SK-N-SH (cell line): Measurements from ENCODE around the gene NPPB. TPM values are rescaled to one million over a fixed set of nuclear protein-coding genes. Genes with fewer than 3 reads are reported as not detected.

ENCODE experiments used
- CTCF ChIA-PET: fragments of 300-600, 350-600 bp; formaldehyde crosslinking; extraction: SDS; loops from one replicate; lab custom pipeline; 2021; lab: Yijun Ruan, JAX
- POLR2A ChIA-PET: fragments of 350-600 bp; sonication (Branson Sonifier 250); formaldehyde crosslinking; extraction: SDS; loops from one replicate; lab custom pipeline; 2020; ENCODE audit warnings: antibody characterized with exemption, inconsistent platforms; lab: Yijun Ruan, JAX
- DNase-seq: peaks from one replicate; pipeline ENCODE4 v3.0.0; 2012
- H2AFZ ChIP-seq: fragments of 200-600 bp; sonication (generic); 2 replicates; pipeline ENCODE4 v1.8.1; 2016; ENCODE audit warnings: antibody characterized with exemption, mild to moderate bottlenecking, low read depth
- H3F3A ChIP-seq: fragments of 200-600 bp; sonication (generic); replicated peaks from 2 replicates; pipeline ENCODE3; 2016; ENCODE audit warnings: antibody characterized with exemption, mild to moderate bottlenecking; ENCODE audit not compliant: insufficient read depth
- H3K27ac ChIP-seq, 2 experiments: fragments of 200-500 bp in 1 of 2; fragments of 200-600 bp in 1 of 2; sonication (Bioruptor generic) in 1 of 2; sonication (generic), shearing (Covaris generic) in 1 of 2; 2 replicates each; pipeline versions ENCODE4 v1.5.1 to v1.6.1; 2014 to 2016; ENCODE audit warnings: low read depth in 2 of 2, inconsistent platforms in 1 of 2, low read length in 1 of 2, mild to moderate bottlenecking in 1 of 2, mixed read lengths in 1 of 2
- H3K27me3 ChIP-seq: fragments of 200-600 bp; sonication (generic), shearing (Covaris generic); 2 replicates; pipeline ENCODE4 v1.6.1; 2016; ENCODE audit warnings: mixed run types; ENCODE audit not compliant: insufficient read depth
- H3K36me3 ChIP-seq, 2 experiments: fragments of 200-500 bp in 1 of 2; fragments of 200-600 bp in 1 of 2; sonication (Bioruptor generic) in 1 of 2; sonication (generic) in 1 of 2; replicated peaks in 1 of 2; 2 replicates each; pipeline versions ENCODE3 to v1.5.1; 2014 to 2016; ENCODE audit warnings: low read length in 1 of 2, mild to moderate bottlenecking in 1 of 2; ENCODE audit not compliant: insufficient read depth in 2 of 2, control insufficient read depth in 1 of 2
- H3K4me1 ChIP-seq, 2 experiments: fragments of 200-500 bp in 1 of 2; fragments of 200-600 bp in 1 of 2; sonication (Bioruptor generic) in 1 of 2; sonication (generic), shearing (Covaris generic) in 1 of 2; 2 replicates each; pipeline versions ENCODE4 v1.5.1 to v1.6.1; 2014 to 2016; ENCODE audit warnings: low read depth in 1 of 2, low read length in 1 of 2, mixed run types in 1 of 2; ENCODE audit not compliant: insufficient read depth in 2 of 2, control insufficient read depth in 1 of 2
- H3K4me2 ChIP-seq: fragments of 200-600 bp; sonication (generic), shearing (Covaris generic); 2 replicates; pipeline ENCODE4 v1.6.1; 2017; ENCODE audit warnings: mixed run types
- H3K4me3 ChIP-seq, 2 experiments: fragments of 200-500 bp in 1 of 2; fragments of 200-600 bp in 1 of 2; sonication (Bioruptor generic) in 1 of 2; sonication (generic), shearing (Covaris generic) in 1 of 2; 2 replicates each; pipeline versions ENCODE4 v1.5.1 to v1.8.1; 2014 to 2016; ENCODE audit warnings: low read depth in 2 of 2, inconsistent platforms in 1 of 2, low read length in 1 of 2, mild to moderate bottlenecking in 1 of 2, mixed read lengths in 1 of 2, moderate library complexity in 1 of 2
- H3K79me2 ChIP-seq: fragments of 200-600 bp; sonication (generic); 2 replicates; pipeline ENCODE4 v1.8.1; 2017; ENCODE audit warnings: mild to moderate bottlenecking; ENCODE audit not compliant: insufficient read depth
- H3K9ac ChIP-seq: fragments of 200-600 bp; sonication (generic); 2 replicates; pipeline ENCODE4 v1.6.1; 2017; ENCODE audit warnings: mixed run types
- H3K9me2 ChIP-seq: fragments of 200-600 bp; sonication (generic); 2 replicates; pipeline ENCODE4 v1.6.1; 2017; ENCODE audit warnings: mixed run types
- H3K9me3 ChIP-seq: fragments of 200-600 bp; sonication (generic); 2 replicates; pipeline ENCODE4 v1.6.1; 2017; ENCODE audit warnings: mixed run types, mild to moderate bottlenecking, moderate library complexity
- H4K20me1 ChIP-seq: fragments of 200-600 bp; sonication (generic); 2 replicates; pipeline ENCODE4 v1.6.1; 2017; ENCODE audit warnings: mild to moderate bottlenecking, mixed run types; ENCODE audit not compliant: insufficient read depth
- CHD2 ChIP-seq: fragments of 150-350 bp; IDR thresholded peaks from 2 replicates; pipeline ENCODE4 v1.6.1; 2018; ENCODE audit warnings: low read length; ENCODE audit not compliant: partially characterized antibody
- EP300 ChIP-seq, 2 experiments: IDR thresholded peaks; 2 replicates each; pipeline versions ENCODE4 v1.4.0 to v1.6.1; 2012; ENCODE audit warnings: borderline replicate concordance in 1 of 2, low read depth in 1 of 2, low read length in 1 of 2
- GATA2 ChIP-seq: sonication (generic); formaldehyde crosslinking; IDR thresholded peaks from 2 replicates; pipeline ENCODE4 v1.5.0; 2020; ENCODE audit warnings: mild to moderate bottlenecking, missing genetic modification reagents
- MAX ChIP-seq: IDR thresholded peaks from 2 replicates; pipeline ENCODE4 v1.4.0; 2012; ENCODE audit warnings: low read depth
- MXI1 ChIP-seq: IDR thresholded peaks from 2 replicates; pipeline ENCODE4 v1.6.1; 2012; ENCODE audit warnings: mild to moderate bottlenecking, low read depth, low read length, improper control_type of control experiment
- RCOR1 ChIP-seq: fragments of 150-350 bp; IDR thresholded peaks from 2 replicates; pipeline ENCODE4 v1.6.1; 2017; ENCODE audit warnings: antibody characterized with exemption, low read length
- WGBS: methylation state at CpG from one replicate; pipeline ENCODE4 v1.1.6; 2017; ENCODE audit warnings: low lambda C conversion rate; 5-methylcytosine and 5-hydroxymethylcytosine counted together
- polyA plus RNA-seq, 3 experiments: library from polyadenylated mRNA; depleted of rRNA; stranded (reverse); fragments of >200 nt; gene quantifications; 2 replicates each; pipeline ENCODE4 v1.2.3, GENCODE V29; 2012
- TF ChIP-seq, protein P1 (sequence below): IDR thresholded peaks from 2 replicates; pipeline ENCODE4 v1.6.1; 2012; ENCODE audit warnings: mild to moderate bottlenecking, low read depth, low read length, moderate library complexity
- TF ChIP-seq, protein P2 (sequence below): IDR thresholded peaks from 2 replicates; pipeline ENCODE4 v1.4.0; 2012; ENCODE audit warnings: low read depth, borderline replicate concordance

Gene NPPB
- polyA plus RNA-seq, 1 of the 3 experiments (the other 2 are of a cell fraction) = 0.85 TPM

DNA sequence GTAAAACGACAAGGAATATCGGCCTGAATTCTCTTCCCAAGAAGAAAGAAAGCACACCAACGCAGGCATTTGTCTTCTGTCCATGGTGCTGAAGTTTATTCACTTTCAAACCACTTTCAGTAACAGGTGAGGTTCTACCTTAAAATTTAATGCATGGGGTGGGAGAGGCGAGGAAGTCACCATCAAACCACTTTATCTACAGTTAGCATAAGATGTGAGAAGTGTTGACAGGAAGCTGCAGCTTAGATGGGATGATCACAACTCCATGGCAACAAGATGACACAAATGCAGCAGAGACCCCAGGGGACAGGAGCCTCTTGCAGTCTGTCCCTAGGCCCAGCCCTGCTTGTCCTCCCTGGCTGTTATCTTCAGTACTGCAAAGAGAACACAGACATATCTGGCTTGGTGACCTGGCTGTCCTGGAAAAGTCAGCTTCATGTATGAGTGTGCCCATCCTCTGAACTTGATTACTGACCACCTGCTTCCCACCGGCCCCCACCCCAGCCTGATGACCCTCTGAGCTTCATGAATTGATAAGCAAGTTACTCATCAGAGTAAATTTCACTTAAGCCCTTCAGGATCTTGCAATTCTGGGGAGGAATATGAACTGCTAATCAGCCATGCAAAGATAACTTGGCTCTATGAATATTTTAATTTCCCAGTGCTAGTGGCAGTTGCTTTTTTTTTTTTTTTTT is 13.0 kb downstream of the NPPB start:
- Histone ChIP-seq H3K9ac (no peak overlapping the region), H3K9me2 (no peaks in the 10 kb centered on the region), H3K79me2 (no peaks in the 10 kb centered on the region), H3K4me2 (no peak overlapping the region), H3K9me3 (no peaks in the 10 kb centered on the region), H3K27me3 (no peaks in the 10 kb centered on the region), H2AFZ (no peak overlapping the region), H3K4me1 (peaks cover 0 to 52% of the 10 kb centered on the region in 2 experiments; a peak in 2 of 4 replicates), H3K36me3 (peaks cover 22 to 26% of the 10 kb centered on the region in 2 experiments), H3K27ac (peak overlapping the region in 1 of 2 experiments; percentile 56; a peak in 2 of 4 replicates), H4K20me1 (peaks cover 6% of the 10 kb centered on the region; the same call in 1 of the 2 replicates), H3F3A (no peaks in the 10 kb centered on the region), H3K4me3 (no peak overlapping the region)
- TF ChIP-seq, protein P1, sequence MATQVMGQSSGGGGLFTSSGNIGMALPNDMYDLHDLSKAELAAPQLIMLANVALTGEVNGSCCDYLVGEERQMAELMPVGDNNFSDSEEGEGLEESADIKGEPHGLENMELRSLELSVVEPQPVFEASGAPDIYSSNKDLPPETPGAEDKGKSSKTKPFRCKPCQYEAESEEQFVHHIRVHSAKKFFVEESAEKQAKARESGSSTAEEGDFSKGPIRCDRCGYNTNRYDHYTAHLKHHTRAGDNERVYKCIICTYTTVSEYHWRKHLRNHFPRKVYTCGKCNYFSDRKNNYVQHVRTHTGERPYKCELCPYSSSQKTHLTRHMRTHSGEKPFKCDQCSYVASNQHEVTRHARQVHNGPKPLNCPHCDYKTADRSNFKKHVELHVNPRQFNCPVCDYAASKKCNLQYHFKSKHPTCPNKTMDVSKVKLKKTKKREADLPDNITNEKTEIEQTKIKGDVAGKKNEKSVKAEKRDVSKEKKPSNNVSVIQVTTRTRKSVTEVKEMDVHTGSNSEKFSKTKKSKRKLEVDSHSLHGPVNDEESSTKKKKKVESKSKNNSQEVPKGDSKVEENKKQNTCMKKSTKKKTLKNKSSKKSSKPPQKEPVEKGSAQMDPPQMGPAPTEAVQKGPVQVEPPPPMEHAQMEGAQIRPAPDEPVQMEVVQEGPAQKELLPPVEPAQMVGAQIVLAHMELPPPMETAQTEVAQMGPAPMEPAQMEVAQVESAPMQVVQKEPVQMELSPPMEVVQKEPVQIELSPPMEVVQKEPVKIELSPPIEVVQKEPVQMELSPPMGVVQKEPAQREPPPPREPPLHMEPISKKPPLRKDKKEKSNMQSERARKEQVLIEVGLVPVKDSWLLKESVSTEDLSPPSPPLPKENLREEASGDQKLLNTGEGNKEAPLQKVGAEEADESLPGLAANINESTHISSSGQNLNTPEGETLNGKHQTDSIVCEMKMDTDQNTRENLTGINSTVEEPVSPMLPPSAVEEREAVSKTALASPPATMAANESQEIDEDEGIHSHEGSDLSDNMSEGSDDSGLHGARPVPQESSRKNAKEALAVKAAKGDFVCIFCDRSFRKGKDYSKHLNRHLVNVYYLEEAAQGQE = peak; percentile 95
- TF ChIP-seq CHD2 = no peak
- no peak for TF ChIP-seq MAX
- 81% methylated on average over 5 of the region's 5 CpGs for WGBS
- ChIA-PET CTCF (interaction anchor here (0.6 to 15.4 kb wide), 6 partner anchors 14 to 156 kb away, joined by 3 to 316 read pairs (median 4); no protein-coding TSS in a partner anchor), POLR2A (interaction anchor here (0.6 to 4.0 kb wide), 3 partner anchors 36 to 89 kb away, joined by 3 to 29 read pairs (median 15); partner anchors contain the start of gene PLOD1)
- DNase-seq = peak; percentile 57

DNA sequence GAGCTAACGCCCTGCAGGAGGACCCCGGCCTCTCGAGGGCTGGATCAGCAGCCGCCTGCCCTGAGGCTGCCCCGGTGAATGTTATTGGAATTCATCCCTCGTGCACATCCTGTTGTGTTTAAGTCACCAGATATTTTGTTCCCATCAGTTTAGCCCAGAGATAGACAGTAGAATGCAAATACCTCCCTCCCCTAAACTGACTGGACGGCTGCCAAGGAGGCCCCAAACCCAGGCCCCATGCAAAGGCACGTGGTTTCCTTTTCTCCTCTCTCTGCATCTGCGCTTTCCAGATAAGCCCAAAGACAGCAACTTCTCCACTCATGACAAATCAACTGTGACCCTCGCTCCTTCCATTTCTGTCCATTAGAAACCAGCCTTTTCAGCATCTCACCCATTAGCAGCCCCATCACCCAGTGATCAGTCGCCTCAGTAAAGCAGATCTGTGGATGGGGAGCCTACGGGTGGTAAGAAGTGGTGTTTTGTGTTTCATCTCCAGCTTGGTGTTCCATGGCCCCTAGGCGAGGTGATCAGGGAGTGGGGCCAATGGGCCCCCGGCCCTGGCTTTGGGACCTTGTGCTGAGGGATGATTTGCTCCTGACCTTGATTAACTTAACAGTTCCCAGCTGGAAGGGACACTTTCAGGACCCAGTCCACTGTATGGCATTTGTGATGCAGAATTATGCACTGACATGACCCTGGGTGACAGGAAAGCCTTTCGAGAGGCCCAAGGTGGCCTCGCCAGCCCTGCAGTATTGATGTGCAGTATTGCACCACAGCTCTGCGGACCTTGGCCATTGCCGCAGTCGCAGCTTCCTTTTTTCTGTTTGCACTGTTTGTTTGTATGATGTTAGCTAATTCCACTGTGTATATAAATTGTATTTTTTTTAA is 16.3 kb downstream of the NPPB start:
- CTCF ChIA-PET = interaction anchor here (1.5 to 15.4 kb wide), 5 partner anchors 32 to 65 kb away, joined by 6 to 316 read pairs (median 42); no protein-coding TSS in a partner anchor

More for the DNA sequence above, 16.3 kb downstream of the NPPB start:
- WGBS = 71% methylated on average over 18 of the region's 19 CpGs
- peaks cover 10% of the 10 kb centered on the region; the same call in 1 of the 2 replicates for H4K20me1 ChIP-seq
- no peak overlapping the region for H3K4me3 ChIP-seq
- H3K27ac ChIP-seq = peak overlapping the region in 1 of 2 experiments; percentile 93; a peak in 2 of 4 replicates
- DNase-seq = peak; percentile 81
- no peak overlapping the region for H2AFZ ChIP-seq
- peaks cover 39 to 56% of the 10 kb centered on the region in 2 experiments for H3K36me3 ChIP-seq
- H3K79me2 ChIP-seq = no peaks in the 10 kb centered on the region
- TF ChIP-seq GATA2 (CRISPR knock-in tag) (peak; percentile 50), EP300 (IDR thresholded peaks at IDR 0.05; ENCODE audit: borderline replicate concordance in 1 of 2, low read depth in 1 of 2, low read length in 1 of 2) (peak in 1 of 2 experiments; percentile 50; a peak in 2 of 4 replicates), RCOR1 (peak; percentile 81; the same call in 1 of the 2 replicates), MXI1 (peak; percentile 90)
- TF ChIP-seq, protein P2, sequence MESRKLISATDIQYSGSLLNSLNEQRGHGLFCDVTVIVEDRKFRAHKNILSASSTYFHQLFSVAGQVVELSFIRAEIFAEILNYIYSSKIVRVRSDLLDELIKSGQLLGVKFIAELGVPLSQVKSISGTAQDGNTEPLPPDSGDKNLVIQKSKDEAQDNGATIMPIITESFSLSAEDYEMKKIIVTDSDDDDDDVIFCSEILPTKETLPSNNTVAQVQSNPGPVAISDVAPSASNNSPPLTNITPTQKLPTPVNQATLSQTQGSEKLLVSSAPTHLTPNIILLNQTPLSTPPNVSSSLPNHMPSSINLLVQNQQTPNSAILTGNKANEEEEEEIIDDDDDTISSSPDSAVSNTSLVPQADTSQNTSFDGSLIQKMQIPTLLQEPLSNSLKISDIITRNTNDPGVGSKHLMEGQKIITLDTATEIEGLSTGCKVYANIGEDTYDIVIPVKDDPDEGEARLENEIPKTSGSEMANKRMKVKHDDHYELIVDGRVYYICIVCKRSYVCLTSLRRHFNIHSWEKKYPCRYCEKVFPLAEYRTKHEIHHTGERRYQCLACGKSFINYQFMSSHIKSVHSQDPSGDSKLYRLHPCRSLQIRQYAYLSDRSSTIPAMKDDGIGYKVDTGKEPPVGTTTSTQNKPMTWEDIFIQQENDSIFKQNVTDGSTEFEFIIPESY = no peak
- no peaks in the 10 kb centered on the region for H3F3A ChIP-seq
- H3K9me2 ChIP-seq = no peaks in the 10 kb centered on the region
- POLR2A ChIA-PET = interaction anchor here (1.1 to 3.7 kb wide), 5 partner anchors 35 to 66 kb away, joined by 3 to 34 read pairs (median 3); no protein-coding TSS in a partner anchor
- H3K4me1 ChIP-seq = peaks cover 0 to 42% of the 10 kb centered on the region in 2 experiments; a peak in 2 of 4 replicates
- H3K4me2 ChIP-seq = no peak overlapping the region
- H3K27me3 ChIP-seq = no peaks in the 10 kb centered on the region
- no peaks in the 10 kb centered on the region for H3K9me3 ChIP-seq
- H3K9ac ChIP-seq = no peak overlapping the region
